Activated naive CD4-positive, alpha-beta T cell treated with anti-CD3 and anti-CD28 coated beads, Interleukin-2, amount 50 U/mL, for 24 hours (primary cell): Measurements from ENCODE around the gene JMJD7.
"Not testable (repeated sequence)": the region's sequence is repeated elsewhere in the genome, so short reads cannot be mapped to it uniquely, and the experiment has no call there.

Experiments
- H3K27ac Mint-ChIP-seq: one replicate; pipeline ENCODE4 v1.8.0; 2021; ENCODE audit warnings: mild to moderate bottlenecking, mixed read lengths
- H3K27me3 Mint-ChIP-seq: one replicate; pipeline ENCODE4 v1.8.0; 2021; ENCODE audit warnings: mixed read lengths
- H3K36me3 Mint-ChIP-seq: one replicate; pipeline ENCODE4 v1.8.0; 2021; ENCODE audit warnings: mixed read lengths
- H3K4me1 Mint-ChIP-seq: one replicate; pipeline ENCODE4 v1.8.0; 2021; ENCODE audit warnings: mixed read lengths
- H3K4me3 Mint-ChIP-seq: one replicate; pipeline ENCODE4 v1.8.0; 2021; ENCODE audit warnings: mild to moderate bottlenecking, mixed read lengths
- H3K9me3 Mint-ChIP-seq: one replicate; pipeline ENCODE4 v1.8.0; 2021; ENCODE audit warnings: mixed read lengths

JMJD7 gene

GRCh38 chr15:41825572-41826535 is 2.0 kb upstream of the JMJD7 start:
- Mint-ChIP-seq H3K27ac (no peak overlapping the region), H3K36me3 (no peaks in the 10 kb centered on the region), H3K9me3 (no peaks in the 10 kb centered on the region), H3K27me3 (no peaks in the 10 kb centered on the region), H3K4me1 (peaks cover 16% of the 10 kb centered on the region), H3K4me3 (peak overlapping the region; percentile 82)

DNA sequence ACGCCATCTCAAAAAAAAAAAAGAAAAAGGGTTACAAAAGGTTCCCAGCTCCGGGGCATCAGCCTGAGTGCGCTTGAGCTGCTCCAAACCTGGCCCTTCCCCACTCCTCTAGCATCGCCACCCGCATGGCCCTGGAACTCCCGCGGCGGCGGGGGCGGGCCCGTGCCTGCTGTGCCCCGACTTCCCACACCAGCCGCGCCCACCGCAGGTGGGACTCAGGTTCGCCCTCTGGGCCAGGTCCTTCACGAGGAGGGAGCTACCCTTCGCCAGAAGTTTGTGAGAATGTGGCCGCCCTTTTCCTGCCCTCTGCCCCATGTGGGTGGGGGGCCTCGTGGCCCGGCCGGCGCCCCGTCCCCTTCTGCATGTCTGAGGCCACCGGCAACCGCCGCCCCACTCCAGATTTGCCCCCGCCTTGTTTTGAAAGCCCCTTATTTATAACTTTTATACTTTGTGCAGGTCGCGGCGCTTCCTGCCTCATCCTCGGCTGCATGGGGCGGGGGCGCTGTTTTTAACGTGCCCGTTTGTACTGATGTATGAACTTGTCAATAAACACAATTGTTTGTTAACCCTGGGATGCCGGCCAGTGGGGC is 507 bp upstream of the JMJD7 start:
- peak overlapping the region; percentile 83 for H3K27ac Mint-ChIP-seq
- H3K4me1 Mint-ChIP-seq, result peaks cover 30% of the 10 kb centered on the region
- no peaks in the 10 kb centered on the region for H3K9me3 Mint-ChIP-seq
- H3K36me3 Mint-ChIP-seq, result no peaks in the 10 kb centered on the region
- H3K4me3 Mint-ChIP-seq, result peak overlapping the region; percentile 97
- no peaks in the 10 kb centered on the region for H3K27me3 Mint-ChIP-seq

DNA sequence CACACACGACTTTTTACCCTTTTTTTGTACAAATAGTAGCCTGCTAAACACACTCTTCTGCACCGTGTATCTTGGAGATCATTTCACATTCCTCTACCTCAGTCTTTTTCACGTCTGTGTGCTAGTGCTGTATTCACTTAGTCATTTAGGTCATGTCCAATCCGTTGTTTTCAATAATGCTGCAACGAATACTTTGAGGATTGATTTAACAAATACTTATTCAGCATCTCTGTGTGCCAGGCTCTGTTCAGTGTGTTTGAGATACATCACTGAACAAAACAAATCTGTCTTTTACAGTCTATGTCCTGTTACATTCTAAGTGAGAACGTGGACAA is 882 bp downstream of the JMJD7 start:
- Mint-ChIP-seq H3K4me3 (peak overlapping the region; percentile 97), H3K9me3 (no peaks in the 10 kb centered on the region), H3K27ac (peak overlapping the region; percentile 95), H3K4me1 (peaks cover 43% of the 10 kb centered on the region), H3K36me3 (peaks cover 1% of the 10 kb centered on the region), H3K27me3 (no peaks in the 10 kb centered on the region)

GRCh38 chr15:41829959-41830646 is 2.2 kb downstream of the JMJD7 start:
- Mint-ChIP-seq H3K27me3 (no peaks in the 10 kb centered on the region), H3K9me3 (no peaks in the 10 kb centered on the region), H3K4me1 (peaks cover 51% of the 10 kb centered on the region), H3K27ac (no peak overlapping the region), H3K4me3 (peak overlapping the region; percentile 4), H3K36me3 (peaks cover 1% of the 10 kb centered on the region)

DNA sequence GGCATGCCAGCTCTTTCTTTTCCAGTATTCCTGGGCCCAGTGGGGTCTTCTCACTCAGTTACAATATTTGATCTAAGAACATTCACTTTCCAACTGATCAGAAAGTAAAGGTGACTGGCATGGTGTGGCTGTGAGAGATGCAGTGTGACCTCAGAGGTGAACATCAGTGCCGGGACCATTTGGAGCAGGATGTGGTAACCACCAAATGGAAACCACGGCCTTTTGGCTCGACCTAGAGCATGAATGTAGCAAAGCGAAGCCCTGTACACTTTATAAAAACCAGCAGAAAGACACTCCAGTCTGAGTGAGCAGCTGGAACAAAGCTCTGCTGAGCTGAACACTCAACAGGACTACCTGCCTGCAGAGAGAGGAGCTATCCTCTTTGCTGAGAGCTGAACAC is 3.4 kb downstream of the JMJD7 start:
- not testable (repeated sequence) for H3K36me3 Mint-ChIP-seq, H3K27me3 Mint-ChIP-seq, H3K9me3 Mint-ChIP-seq, H3K4me3 Mint-ChIP-seq
- peak overlapping the region; percentile 57 for H3K27ac Mint-ChIP-seq
- peaks cover 51% of the 10 kb centered on the region for H3K4me1 Mint-ChIP-seq

- H3K36me3 Mint-ChIP-seq, result peaks cover 4% of the 10 kb centered on the region
Observed at GRCh38 chr15:41832208-41832607, 4.3 kb downstream of the JMJD7 start.

GRCh38 chr15:41832875-41833274 is 5.0 kb downstream of the JMJD7 start:
- no peaks in the 10 kb centered on the region for H3K9me3 Mint-ChIP-seq
- no peak overlapping the region for H3K4me3 Mint-ChIP-seq
- H3K27ac Mint-ChIP-seq, result no peak overlapping the region
- H3K4me1 Mint-ChIP-seq, result peaks cover 46% of the 10 kb centered on the region
- H3K36me3 Mint-ChIP-seq, result peaks cover 5% of the 10 kb centered on the region
- no peaks in the 10 kb centered on the region for H3K27me3 Mint-ChIP-seq

More at GRCh38 chr15:41832208-41832607, 4.3 kb downstream of the JMJD7 start:
- Mint-ChIP-seq H3K4me1 (peaks cover 46% of the 10 kb centered on the region), H3K27ac (no peak overlapping the region), H3K27me3 (no peaks in the 10 kb centered on the region), H3K9me3 (no peaks in the 10 kb centered on the region), H3K4me3 (no peak overlapping the region)

DNA sequence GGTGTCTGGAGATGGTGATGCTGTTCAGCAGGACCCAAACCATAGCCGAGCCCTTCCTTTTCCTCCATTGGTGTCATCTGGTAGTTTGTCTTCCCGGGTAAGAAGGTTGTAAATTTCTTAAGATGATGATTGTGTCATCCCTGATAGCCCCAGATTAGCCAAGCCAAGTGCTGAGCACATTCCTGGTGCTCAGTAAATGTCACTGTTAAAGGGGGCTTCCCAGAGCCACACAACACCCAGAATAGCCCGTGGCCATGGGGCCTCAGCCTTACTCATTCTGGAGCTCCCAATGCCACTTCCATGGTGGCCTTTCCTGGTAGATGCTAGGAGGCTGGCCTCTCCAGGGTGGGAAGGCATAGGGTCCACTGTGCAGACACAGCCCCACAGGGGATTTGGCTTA is 6.2 kb downstream of the JMJD7 start:
- no peak overlapping the region for H3K27ac Mint-ChIP-seq
- H3K27me3 Mint-ChIP-seq, result no peaks in the 10 kb centered on the region
- no peaks in the 10 kb centered on the region for H3K9me3 Mint-ChIP-seq
- peaks cover 5% of the 10 kb centered on the region for H3K36me3 Mint-ChIP-seq
- peaks cover 39% of the 10 kb centered on the region for H3K4me1 Mint-ChIP-seq
- H3K4me3 Mint-ChIP-seq, result no peak overlapping the region

GRCh38 chr15:41836073-41836472 is 8.2 kb downstream of the JMJD7 start:
- Mint-ChIP-seq H3K9me3 (no peaks in the 10 kb centered on the region), H3K4me1 (peaks cover 33% of the 10 kb centered on the region), H3K36me3 (peaks cover 5% of the 10 kb centered on the region), H3K4me3 (no peak overlapping the region), H3K27ac (no peak overlapping the region), H3K27me3 (no peaks in the 10 kb centered on the region)

- H3K27ac Mint-ChIP-seq, result no peak overlapping the region
- H3K27me3 Mint-ChIP-seq, result no peaks in the 10 kb centered on the region
- no peak overlapping the region for H3K4me3 Mint-ChIP-seq
- peaks cover 25% of the 10 kb centered on the region for H3K4me1 Mint-ChIP-seq
- H3K36me3 Mint-ChIP-seq, result peaks cover 5% of the 10 kb centered on the region
- no peaks in the 10 kb centered on the region for H3K9me3 Mint-ChIP-seq
Observed at GRCh38 chr15:41836713-41837454, 9.0 kb downstream of the JMJD7 start.

DNA sequence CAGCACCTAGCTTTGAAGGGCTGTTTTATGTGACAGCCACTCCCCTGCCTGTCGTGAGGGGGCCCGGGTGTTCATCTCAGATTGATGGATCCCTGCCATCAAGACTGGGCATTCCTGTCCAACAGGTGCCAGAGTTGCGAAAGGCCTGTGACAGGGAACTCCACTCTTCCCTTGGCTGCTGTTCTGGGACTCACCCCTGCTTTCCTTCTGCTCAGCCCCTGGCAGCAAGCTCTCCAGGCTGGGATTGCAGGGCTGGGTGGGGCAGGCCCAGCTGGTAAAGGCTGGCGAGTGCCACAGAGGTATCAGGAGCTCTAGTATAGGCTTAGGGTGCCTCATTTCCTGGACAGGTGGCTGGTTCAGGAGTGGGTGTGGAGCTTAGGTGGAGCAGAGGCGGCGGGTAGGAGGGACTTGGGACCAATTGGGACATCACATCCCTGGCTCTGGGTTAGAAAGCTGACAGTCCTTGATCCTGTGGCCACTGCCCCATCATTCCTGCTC is 10.6 kb downstream of the JMJD7 start, which contains the start of gene PLA2G4B:
TSS of gene PLA2G4B (plus strand) at position 448 of the 498 bp plus-strand sequence. CDS start 67 bp downstream, outside the sequence.
- Mint-ChIP-seq H3K36me3 (peaks cover 5% of the 10 kb centered on the region), H3K27me3 (no peaks in the 10 kb centered on the region), H3K4me1 (peaks cover 12% of the 10 kb centered on the region), H3K9me3 (no peaks in the 10 kb centered on the region), H3K4me3 (no peak within 1 kb of the TSS), H3K27ac (no peak within 1 kb of the TSS)

DNA sequence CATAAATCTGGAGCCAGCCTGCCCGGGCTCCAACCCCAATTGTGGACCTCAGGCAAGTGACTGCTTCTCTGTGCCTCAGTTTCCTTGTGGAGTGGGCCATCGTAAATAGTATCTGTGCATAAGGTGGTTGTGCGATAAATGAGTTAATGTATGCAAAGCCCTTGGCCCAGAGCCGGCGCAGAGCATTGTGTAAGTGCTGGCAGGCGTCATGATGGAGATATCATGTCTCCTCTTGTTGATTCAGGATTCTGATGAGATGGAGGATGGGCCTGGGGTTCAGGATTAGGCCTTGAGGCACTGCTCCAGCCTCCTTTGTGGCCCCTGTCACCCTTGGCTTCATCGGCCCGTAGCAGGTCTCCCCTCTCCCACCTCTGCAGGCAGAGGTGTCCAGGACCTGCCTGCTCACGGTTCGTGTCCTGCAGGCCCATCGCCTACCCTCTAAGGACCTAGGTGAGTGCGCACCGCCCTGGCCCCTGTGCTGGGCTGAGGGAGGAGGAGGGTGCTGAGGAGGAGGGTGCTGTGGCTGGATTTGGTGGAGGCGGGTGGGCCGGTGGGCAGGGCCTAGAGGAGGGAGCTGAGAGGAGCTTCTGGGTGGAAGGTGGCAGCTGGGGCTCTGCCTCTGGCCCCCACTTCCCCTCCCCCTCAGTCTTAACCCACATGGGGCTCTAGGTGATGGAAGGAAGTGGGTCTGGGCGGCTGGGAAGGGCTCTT is 12.0 kb downstream of the JMJD7 start:
- Mint-ChIP-seq H3K27ac (no peak overlapping the region), H3K4me1 (no peaks in the 10 kb centered on the region), H3K36me3 (peaks cover 4% of the 10 kb centered on the region), H3K4me3 (no peak overlapping the region), H3K27me3 (no peaks in the 10 kb centered on the region), H3K9me3 (no peaks in the 10 kb centered on the region)

DNA sequence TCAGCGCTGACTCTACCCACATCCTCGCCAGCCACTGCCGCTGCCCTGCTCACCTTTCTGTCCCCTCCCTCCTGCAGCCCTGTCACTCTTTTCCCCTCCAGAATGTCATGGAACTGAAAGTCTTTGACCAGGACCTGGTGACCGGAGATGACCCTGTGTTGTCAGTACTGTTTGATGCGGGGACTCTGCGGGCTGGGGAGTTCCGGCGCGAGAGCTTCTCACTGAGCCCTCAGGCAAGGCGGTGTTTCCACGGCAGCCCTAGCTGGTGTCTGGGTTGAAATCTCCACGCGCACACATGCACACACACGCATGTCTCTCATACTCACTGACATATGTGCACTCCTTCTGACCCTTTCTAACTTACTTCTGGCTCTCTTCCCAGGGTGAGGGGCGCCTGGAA is 12.8 kb downstream of the JMJD7 start:
- Mint-ChIP-seq H3K36me3 (peaks cover 4% of the 10 kb centered on the region), H3K27ac (no peak overlapping the region), H3K4me3 (no peak overlapping the region), H3K27me3 (no peaks in the 10 kb centered on the region), H3K4me1 (no peaks in the 10 kb centered on the region), H3K9me3 (no peaks in the 10 kb centered on the region)

DNA sequence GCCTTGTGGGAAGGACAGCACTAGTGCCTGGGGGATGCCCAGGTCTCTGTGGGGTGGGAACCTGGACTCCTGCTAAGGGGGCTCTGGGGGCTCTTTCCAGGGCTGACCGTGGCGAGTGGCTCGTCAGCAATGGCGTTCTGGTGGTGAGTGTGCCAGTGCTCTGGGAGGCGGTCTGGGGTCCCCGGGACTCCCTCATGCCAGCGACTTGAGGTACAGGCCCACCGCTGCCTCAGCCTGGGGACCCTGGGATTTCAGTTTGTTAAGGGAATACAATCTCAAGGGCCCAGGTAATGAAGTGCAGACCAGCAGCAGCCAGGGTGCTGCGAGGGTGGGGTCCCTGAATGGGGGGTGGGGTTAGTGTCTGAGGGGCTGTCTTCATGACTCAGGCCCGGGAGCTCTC is 13.2 kb downstream of the JMJD7 start:
- H3K36me3 Mint-ChIP-seq, result peaks cover 4% of the 10 kb centered on the region
- H3K4me3 Mint-ChIP-seq, result no peak overlapping the region
- no peaks in the 10 kb centered on the region for H3K27me3 Mint-ChIP-seq
- no peaks in the 10 kb centered on the region for H3K4me1 Mint-ChIP-seq
- no peaks in the 10 kb centered on the region for H3K9me3 Mint-ChIP-seq
- no peak overlapping the region for H3K27ac Mint-ChIP-seq

GRCh38 chr15:41842229-41842628 is 14.3 kb downstream of the JMJD7 start:
- H3K4me1 Mint-ChIP-seq, result no peaks in the 10 kb centered on the region
- no peak overlapping the region for H3K4me3 Mint-ChIP-seq
- H3K9me3 Mint-ChIP-seq, result no peaks in the 10 kb centered on the region
- H3K36me3 Mint-ChIP-seq, result peaks cover under 1% of the 10 kb centered on the region
- H3K27ac Mint-ChIP-seq, result no peak overlapping the region
- no peaks in the 10 kb centered on the region for H3K27me3 Mint-ChIP-seq
